CD1c-positive myeloid dendritic cell (primary cell): ENCODE measurements around the gene URB1.
"Not testable (repeated sequence)": the region's sequence is repeated elsewhere in the genome, so short reads cannot be mapped to it uniquely, and the experiment has no call there.

Experiments
- DNase-seq: peaks from one replicate; pipeline ENCODE4 v3.0.0-alpha.2; 2016; ENCODE audit errors: extremely low spot score

The URB1 gene

GRCh38 chr21:32411350-32412161 lies 18.7 kb upstream of the URB1 start:
- peak; percentile 35 for DNase-seq

- no peak for DNase-seq
These were observed 18.1 kb upstream of the URB1 start for GRCh38 chr21:32410916-32411315.

DNA sequence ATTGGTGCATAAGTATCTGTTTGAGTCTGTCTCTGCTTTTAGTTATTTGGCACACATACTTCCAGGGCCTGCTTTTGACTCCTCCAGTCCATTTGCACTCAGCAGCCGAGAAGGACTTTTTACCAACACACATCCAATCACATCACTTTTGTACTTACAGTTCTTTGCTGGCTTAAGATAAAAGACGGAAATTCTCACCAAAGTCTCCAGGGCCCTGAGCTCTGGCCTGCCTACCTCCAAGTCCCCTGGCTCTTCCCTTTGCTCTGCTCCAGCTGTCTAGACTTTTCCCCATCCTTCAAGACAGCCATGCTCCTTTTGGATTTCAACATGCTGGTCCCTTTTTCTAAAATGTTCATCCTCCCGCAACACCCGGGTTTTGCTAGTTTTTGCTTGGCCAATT lies 17.5 kb upstream of the URB1 start:
- no peak for DNase-seq

DNA sequence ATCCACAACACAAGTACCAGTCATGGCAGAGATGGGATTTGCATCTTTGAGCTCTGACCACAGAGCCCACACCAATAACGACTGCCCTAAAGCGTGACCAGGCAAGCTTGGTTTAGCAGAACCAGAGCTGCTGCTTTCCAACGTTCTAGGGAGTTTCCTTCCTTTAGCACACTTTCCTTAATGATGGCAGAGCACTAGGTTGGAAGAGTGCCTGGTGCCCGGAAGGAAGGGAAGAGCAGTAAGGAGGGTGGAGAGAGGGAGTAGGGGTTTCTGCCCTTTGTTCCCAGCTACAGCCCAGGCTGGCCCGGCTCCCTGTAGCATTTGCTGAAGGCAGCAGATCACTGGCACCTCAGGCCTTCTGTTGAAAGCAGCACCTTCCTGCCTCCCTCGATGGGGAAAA lies 13.6 kb upstream of the URB1 start:
- no peak for DNase-seq

- DNase-seq, result peak; percentile 74
These were observed 10.5 kb upstream of the URB1 start for GRCh38 chr21:32403201-32403777.

DNA sequence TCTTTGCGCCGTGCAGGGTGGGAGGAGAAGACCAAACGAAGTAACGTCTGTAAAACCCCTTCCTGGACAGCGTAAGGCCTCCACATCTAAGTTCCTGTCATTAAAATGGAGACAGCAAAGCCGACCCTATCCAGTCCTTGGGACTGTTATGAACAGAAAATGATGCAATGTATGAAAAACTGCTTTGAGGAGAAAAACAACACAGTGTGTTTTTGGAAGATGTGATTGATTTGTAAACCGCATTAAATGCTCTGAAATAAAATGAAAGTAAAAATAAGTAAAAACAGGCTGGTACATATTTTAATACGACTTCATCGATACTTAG lies 827 bp upstream of the URB1 start:
- DNase-seq, result no peak

DNA sequence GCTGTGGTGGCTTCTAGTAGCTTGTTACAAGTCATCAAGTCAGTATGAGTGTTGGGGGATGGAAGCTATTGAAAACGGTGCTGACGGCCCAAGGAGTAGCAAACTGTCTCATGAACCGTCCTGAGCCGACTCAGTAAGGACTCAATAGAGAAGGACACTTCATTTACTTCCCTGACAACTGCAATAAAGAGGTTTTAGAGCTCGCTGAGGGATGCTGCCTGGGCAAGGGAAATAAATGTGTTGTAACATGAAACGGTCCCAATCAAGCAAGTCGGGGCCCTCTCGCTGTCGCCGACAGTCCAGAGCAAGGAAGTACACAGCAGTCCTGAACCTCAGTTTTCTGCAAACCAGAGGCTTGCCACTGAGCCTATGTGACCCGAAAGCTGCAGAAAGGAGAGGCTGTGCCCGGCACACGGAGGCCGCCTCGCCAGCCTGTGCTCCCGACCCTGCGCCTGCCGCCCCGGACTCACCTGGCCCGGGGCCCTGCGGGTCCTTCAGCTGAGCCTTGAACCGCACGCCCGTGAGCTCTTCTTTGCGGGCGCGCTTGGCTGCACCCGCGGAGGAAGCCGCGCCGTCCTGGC lies 423 bp downstream of the URB1 start:
- no peak for DNase-seq

- no peak for DNase-seq
These were observed 1.1 kb downstream of the URB1 start for GRCh38 chr21:32391755-32392154.

DNA sequence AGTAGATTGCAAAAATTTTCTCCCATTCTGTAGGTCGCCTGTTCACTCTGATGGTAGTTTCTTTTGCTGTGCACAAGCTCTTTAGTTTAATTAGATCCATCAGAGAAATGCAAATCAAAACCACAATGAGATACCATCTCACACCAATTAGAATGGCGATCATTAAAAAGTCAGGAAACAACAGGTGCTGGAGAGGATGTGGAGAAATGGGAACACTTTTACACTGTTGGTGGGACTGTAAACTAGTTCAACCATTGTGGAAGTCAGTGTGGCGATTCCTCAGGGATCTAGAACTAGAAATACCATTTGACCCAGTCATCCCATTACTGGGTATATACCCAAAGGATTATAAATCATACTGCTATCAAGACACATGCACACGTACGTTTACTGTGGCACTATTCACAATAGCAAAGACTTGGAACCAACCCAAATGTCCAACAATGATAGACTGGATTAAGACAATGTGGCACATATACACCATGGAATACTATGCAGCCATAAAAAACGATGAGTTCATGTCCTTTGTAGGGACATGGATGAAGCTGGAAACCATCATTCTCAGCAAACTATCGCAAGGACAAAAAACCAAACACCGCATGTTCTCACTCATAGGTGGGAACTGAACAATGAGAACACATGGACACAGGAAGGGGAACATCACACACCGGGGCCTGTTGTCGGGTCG lies 2.1 kb downstream of the URB1 start:
- not testable (repeated sequence) for DNase-seq

GRCh38 chr21:32389337-32390015 lies 3.3 kb downstream of the URB1 start:
- DNase-seq, result no peak

DNA sequence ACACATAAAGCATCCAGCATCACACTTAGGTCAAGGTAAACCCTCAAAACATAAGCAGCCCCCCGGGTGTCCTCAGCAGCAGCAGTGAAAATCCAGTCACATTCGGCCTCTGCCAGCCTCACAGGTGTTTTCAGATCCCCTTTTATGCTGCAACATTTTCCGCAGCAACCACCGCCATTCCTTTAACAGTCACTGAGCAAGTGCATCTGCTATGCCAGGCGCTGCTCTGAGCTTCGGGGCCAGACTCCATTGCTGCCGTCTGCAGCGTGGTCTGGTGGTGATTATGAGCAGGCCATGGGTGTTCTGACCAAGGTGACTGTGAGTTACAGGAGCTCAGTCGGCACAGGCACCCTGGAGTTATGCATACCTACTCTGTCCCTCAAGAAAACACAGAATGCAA lies 4.5 kb downstream of the URB1 start:
- DNase-seq, result no peak

- DNase-seq, result no peak
These were observed 5.7 kb downstream of the URB1 start for GRCh38 chr21:32387151-32387550.

- DNase-seq, result no peak
These were observed 6.5 kb downstream of the URB1 start for GRCh38 chr21:32386195-32386870.

GRCh38 chr21:32383812-32384211 lies 9.0 kb downstream of the URB1 start:
- DNase-seq, result no peak

GRCh38 chr21:32382108-32382644 lies 10.6 kb downstream of the URB1 start:
- DNase-seq, result no peak

GRCh38 chr21:32381571-32381970 lies 11.2 kb downstream of the URB1 start:
- DNase-seq, result no peak

- DNase-seq, result no peak
These were observed 11.9 kb downstream of the URB1 start for GRCh38 chr21:32380940-32381339.

DNA sequence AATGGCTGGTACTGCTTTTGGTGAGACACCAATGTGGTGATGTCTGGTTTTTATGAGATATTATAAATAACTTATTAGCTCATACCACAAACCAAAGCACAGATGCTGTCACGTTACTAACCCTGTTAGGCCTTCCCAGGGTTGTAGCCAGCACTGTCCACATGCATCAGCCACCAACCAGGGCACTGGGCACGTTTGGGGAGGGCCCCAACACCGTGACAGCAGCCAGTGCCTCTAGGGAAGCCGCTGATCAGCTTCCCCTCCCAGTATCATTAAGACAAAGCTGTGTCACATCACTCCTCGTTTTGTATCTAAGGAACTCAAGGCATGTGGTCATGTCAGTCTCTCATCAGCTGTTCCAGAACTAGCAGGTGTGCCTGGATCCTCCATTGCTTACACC lies 13.9 kb downstream of the URB1 start:
- no peak for DNase-seq

GRCh38 chr21:32377991-32378390 lies 14.8 kb downstream of the URB1 start:
- no peak for DNase-seq

GRCh38 chr21:32377506-32377905 lies 15.3 kb downstream of the URB1 start:
- DNase-seq, result no peak

GRCh38 chr21:32372755-32373154 lies 20.1 kb downstream of the URB1 start:
- no peak for DNase-seq
